Nucleus accumbens (tissue), 56 donors: ENCODE measurements around the gene FMN2.

ENCODE experiments used
- DNase-seq, 56 donors: peaks; one replicate each; lab custom pipeline; 2025; lab: John Stamatoyannopoulos, UW

The FMN2 gene

DNA sequence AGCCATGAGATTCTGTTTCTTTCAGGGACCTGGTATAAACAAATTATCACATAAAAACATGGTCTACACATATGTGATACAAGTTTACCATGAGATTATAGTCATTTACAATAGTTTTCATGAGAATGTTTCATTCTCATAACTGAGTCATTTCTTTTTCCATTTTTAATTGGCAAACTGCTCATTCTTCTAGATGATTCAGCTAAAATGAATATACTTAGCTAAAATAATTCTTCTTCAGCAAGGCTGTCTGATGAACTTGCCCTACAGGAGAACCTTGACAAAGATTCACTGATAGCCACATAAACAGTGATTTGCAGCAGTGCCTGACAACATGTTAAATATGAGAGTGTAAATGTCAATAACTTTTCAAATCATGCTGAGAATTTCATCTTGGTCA is 253.2 kb downstream of the FMN2 start:
- no peak for DNase-seq

DNA sequence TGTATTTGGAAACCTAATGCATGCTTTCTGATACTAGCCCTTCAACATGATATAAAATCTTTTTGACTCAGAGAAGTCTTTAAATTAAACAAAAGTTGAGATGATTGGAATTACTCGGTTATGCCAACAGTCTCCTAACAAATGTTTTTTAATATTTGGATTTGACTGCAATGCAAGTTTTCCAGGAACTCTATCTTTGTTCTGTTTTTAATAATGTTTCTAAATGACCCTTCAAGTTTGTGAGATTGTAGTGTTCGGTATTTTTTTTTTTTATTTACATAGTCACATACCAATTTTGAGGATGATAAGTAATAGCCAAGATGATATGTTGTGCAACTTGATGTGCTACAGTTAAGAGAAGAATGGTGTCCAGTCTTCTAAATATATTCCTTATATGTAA is 258.0 kb downstream of the FMN2 start:
- DNase-seq: no peak

DNA sequence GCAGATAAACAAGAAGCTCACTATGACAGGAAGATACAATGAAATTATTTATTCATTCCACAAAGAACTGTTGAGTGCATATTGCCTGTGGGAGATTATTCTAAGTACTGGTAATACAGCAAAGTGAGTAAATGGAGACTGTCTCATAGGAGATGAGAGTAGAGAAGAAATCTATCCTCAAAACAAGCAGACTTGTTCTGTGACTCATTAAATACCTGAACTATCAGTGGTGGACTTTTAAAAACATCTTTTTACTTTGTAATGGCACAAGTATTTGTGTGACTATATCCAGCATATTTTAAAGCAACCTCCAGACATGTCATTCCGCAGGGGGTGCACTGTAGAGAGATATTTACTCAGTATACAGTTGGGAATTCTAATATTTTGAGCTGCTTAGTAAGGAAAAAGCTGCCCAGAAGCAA is 259.2 kb downstream of the FMN2 start:
- DNase-seq: no peak

DNA sequence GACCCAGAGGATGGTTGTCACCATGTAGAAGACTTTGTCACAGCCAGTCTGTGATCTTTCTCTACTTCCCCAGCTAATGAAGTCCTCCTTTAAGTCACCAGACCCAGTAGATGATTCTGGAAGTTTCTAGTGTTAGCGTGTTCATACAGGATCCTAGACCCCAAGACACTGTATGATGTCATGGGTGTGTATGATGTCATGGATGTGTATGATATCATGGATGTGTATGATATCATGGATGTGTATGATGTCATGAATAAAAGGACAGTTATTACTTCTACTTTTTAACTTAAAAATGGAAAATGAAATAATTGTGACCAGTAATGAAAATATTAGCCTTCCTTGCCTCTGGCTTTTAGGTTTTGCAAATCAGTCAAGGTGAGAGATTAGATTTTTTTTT is 260.0 kb downstream of the FMN2 start:
- no peak for DNase-seq

DNA sequence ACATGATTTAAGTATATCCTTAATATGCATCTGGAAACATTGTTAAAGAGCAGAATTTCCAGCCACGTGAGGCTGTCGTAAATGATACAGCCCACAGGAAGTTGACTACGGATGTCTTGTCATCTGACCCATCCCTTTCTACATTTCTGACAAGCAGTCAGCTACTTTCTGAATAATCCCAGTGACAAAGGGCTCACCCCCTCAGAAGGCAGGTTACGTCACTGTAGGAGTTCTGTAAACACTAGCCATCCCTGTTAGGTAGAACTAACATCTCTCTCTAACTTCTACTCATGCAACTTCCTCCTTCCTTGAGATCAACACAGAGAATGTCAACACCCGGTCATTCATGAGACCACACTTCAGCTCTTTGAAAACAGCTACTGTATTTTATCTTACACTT is 261.1 kb downstream of the FMN2 start:
- DNase-seq: no peak

DNA sequence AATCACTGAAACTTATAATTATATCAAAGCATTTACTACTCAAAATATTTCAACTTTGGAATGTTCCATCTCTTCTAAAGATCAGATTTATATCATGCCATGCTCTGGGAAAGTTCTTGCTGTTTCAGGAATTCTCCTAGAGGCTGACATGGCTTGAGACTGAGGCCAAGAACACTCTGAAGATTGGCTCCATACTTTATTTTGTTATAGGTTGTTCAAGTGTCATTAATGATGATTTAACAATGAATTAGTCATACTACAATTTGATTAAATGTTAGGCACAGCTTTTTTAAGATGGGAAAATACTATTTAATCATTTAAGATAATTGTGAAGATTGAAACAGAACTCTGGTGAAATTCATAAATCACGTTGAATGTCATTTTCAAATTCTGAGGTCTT is 264.9 kb downstream of the FMN2 start:
- no peak for DNase-seq

DNA sequence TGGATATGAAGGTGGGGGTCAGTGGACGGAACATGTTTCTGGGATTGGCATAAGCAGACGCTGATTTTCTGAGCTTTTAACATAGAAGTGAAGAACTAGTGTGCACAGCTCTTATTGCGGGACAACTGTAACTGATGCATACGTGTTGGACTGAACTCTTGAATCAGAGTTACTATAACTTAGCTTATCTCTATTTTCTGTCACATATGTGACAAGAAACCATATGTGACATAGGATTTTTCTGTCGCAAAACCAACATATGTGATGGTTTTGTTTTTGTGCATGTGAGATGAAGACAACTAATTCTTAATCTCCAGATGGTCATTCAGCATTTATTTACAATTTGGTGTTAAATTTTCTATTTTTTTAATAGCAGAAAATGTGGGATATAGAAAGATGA is 270.4 kb downstream of the FMN2 start:
- no peak for DNase-seq

DNA sequence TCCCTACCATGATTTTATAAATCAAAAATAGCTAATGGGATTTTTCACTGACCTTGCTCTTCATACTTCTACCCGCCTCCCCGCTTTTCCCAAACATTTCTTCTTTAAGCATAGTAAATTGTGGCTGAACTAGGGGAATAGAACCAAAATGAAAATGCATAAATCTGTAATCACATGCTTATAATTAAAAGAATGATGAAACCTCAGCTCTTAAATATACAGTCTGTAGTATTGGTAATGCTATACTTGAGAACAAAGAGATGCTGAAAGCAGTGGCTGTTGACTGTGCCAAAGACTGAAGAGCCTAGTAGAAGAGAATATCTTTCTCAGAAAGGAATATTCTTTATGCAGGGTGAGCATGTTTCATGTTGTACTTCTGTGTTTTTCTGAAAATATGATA is 271.1 kb downstream of the FMN2 start:
- no peak for DNase-seq

DNA sequence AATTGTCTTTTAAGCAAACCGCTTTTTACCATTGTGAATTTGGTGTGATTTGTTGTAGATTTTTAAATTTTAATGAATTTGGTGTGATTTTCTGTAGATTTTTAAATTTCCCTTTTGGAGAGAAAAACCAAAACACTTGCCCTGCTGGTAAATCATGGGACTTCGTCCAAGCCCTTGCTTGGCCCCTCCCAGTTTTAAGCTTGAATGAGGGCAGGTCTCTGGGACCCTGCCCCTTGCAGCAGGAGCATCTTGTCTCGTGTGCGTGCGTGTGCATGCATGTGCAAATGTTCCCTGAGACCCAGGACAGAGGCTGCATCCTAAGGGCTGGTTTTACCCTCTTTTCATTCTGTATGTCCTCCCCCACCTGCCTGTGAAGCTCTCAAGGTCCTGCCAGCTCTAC is 271.6 kb downstream of the FMN2 start:
- DNase-seq: no peak

DNA sequence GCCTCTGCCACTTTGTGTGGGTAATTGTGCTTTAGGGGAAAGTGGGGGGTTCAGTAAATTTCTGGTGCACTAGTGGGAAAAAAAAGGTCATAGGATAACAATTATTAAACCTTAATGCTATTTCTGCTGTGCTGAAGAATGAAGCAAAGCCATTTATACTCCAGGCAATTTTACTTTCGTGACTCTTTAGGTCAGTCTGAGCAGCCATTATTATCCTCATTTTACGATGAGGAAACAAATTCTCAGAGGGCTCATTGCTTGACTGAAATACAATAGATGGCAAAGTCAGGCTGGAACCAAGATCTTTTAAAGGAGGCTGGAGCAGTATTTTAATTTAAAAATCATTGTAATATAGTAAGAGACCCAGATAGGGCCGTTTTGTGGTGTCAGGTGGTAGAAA is 272.2 kb downstream of the FMN2 start:
- DNase-seq: no peak

DNA sequence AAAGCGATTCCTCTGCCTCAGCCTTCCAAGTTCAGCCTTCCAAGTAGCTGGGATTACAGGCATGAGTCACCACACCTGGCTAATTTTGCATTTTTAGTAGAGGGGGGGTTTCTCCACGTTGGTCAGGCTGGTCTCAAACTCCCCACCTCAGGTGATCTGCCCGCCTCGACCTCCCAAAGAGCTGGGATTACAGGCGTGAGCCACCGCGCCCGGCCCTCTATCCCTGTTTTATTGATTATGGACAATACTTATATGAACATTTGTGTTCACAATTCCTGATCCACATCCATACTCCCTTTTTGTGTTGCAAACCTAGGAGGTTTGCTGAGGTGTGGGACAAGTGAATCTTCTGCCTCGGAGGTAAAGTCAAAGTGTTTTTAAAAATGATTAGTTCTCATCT is 275.0 kb downstream of the FMN2 start:
- DNase-seq: no peak

DNA sequence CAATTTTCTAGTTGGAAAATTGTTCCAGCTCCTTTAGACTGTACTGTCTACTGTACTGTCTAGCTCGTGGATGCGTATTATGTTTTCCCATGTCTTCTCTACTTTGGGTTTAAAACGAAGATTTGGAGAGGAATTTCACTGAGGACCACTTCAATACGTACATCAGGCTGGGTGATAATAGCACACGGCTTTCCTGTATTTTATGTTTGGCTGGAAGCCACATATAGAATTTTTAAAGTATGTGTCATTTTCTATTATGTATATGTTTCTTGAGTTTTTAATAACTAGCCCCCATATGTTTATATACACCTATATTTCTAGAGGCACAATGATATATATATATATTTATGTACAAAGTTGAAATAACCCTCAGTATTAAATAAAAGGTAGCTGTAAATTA is 293.9 kb downstream of the FMN2 start:
- no peak for DNase-seq

DNA sequence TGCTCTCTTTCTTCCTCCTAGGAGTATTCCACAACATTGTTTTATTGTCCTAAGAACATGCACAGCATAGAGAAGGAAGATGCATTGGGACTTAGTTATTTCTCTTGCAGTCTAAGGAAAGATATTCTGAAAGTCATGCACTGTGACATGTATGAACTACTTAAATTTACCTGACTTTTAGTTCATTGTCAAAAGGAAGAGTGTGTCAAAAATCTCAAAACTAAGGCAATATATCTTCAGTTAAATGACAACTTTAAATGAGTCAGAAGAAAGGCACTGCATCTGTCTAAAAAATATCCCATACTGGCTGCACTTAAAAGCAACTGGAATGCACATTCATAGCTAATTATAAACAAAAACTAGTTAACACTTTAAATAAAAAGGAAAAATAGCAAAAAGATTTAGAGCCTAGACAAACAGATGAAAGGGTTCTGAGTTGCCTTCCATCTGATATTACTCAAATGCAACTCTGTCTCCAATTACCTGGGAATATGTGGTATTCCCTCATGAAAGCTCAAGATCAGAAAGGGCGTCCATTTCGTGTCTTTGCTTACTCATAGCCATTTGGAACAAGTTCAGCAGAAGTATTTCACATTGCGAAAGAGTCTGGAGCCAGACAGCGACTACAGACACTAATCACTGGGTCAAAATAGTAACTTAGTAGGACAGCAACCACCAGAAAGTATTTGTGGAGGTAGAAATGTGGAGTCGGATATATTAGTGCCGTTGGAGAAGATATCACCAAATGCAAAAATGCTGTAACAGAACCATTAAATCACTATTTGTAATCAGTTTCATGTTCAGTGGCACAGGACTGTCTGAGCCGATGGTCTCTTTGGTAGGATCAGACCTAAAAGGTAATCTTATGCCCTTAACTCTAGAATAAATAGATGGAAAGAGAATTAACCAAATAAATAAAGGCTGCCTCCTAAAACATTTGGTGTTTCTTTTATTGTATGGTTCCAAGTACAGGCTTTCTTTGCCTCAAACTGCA is 294.6 kb downstream of the FMN2 start:
- no peak for DNase-seq

DNA sequence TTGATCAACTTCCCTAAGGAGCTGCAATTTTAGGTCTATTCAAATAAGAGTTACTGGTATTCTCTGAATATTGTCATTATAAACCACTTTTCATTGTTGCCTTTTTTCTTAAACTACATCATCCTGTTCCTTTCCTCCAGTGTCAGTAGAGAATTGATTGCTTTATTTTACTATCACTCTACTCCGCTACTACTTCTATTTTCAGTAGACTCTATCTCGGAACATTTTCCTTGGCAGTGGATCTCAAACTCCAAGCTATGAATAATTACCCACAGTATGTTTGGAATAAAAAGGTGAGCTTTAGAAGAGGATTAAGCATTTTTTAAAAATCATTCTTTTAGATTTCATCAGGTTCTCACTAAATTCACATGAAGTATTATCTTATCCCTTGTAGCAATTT is 295.4 kb downstream of the FMN2 start:
- no peak for DNase-seq

DNA sequence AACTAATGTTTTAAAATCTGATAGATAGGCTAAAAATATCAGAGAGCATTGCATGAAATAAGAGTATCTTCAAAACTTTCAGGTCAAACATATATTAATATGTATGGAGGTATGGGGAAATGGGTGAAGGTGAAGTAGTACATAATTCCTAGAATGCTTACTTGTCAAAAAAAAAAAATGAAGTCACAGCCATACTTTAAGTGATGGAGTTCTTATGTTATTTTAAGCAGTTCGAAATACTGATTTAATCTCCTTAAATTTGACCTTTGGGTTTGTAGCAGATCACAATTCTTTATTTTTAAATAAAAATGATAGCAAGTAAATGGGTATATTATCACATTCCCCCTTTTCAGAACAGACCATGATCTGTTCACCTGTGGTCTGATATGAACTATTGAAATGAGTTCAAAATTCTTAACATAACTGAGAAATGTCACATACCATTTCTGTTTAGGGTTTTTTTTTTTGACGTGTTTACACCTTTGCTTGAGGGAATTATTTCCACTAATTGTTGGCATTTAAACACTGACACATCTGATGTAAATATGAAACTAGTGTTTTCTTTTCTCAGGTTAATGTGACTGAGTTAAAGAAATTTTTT is 300.1 kb downstream of the FMN2 start:
- DNase-seq: no peak

DNA sequence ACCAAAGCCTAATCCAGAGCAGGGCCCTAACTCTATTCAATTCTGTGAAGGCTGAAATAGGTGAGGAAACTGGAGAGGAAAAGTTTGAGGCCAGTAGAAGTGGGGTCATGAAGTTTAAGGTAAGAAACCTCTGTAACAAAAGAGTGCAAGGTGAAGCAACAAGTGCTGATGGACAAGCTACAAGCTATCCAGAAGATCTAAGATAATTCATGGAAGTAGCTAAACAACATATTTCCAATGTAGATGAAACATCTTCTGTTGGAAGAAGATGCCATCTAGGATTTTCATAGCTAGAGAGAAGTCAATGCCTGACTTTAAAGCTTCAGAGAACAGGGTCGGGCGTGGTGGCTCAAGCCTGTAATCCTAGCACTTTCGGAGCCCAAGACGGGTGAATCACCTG is 302.7 kb downstream of the FMN2 start:
- DNase-seq: no peak

DNA sequence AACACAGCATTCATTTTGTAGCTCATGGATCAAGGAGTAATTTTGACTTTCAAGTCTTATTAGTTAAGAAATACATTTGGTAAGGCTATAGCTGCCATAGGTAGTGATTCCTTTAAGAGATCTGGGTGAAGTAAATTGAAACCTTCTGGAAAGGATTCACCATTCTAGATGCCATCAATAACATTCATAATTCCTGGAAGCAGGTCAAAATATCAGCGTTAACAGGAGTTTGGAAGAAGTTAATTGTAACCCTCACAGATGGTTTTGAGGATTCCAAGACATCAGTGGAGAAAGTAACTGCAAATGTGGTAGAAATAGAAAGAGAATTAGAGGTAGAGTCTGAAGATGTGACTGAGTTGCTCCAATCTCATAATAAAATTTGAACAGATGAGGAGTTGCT is 303.7 kb downstream of the FMN2 start:
- DNase-seq: no peak

DNA sequence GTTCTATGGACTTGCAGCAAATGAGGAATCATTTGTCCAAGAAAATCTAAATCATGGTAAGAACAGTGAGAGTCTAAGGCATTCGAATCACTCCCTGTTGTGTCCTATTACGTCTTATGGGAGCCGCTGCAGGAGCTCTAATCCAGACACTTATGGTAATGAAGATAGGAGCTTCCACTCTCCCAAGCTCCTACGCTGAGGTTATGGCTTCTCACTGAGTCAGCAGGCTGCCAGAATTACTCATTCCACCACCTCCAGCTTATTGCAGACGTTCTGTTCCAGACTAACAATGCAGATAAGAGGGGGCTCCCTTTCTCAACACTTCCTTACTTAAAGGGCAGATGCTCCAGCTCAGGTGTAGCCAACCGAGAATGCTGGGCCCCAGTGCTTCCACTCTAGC is 307.7 kb downstream of the FMN2 start:
- peak in 34 of 56 donors; percentile 2 to 74 (median 31) for DNase-seq

DNA sequence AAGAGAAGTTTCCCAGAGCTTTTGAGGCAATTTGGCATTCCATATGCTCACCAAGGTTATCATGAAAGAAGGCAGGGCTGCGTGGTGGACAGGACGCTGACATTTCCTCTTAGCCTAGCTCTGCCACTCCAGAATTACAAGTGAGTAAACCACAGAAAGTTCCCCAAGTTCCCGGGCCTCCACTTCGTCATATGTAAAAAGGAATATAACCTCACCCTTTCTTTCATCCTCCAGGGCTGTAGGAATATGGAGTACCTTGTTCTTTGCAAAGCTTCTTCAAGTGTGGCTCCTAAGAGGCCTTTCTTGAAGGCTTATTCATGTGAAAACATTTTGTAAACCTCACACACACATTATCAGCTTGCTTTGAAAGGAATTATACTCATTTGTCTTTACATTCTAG is 310.0 kb downstream of the FMN2 start:
- DNase-seq: no peak

DNA sequence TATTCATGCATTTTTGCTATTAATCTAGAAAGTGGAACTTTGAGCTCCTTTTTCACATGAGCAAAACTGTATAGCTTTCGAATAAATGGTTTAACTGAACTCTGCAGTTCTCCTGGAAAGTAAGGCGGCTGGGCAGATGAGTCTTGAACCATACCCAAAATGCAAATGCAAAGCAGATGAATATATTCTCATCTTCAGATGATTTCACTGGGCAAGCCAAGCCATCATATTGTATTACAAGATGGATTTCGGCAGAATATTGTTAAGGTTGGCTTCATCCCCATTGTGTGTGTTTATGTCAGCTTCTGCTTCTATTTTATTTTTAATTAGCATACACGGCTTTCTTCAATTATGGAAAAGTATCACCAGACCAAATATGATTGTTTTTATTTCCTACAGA is 310.6 kb downstream of the FMN2 start:
- DNase-seq: no peak

DNA sequence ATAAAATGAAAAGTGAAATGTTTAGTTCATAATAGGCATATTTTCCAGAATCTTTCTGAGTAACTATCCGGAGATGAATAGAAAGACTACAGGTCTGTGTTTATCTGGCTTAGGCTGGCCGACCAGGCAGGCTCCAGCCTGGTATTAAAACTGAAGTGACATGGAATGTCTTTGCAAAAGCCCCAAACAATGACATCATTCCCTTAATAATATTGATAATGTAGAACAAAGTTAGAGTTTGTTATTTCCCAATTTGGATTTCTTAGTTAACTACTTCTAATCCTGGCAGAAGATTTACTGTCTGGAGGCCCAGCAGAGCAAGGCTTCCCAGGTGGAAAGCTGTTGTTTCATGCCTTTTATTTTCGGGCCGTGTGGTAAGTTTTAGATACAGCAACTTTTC is 312.6 kb downstream of the FMN2 start:
- no peak for DNase-seq

DNA sequence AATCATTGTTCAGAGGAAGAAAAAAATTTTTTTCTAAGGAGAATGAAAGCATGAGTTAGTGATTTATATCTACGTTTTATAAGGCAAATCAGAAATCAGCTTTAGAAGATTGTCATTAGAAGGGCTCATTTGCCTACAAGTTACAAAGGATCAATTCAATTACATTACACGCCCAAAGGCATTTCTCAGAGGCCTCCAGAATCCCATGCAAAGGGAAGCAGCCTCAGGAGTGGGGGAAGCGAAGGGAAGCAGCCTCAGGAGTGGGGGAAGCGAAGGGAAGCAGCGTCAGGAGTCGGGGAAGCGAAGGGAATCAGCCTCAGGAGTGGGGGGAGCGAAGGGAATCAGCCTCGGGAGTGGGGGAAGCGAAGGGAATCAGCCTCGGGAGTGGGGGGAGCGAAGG is 314.1 kb downstream of the FMN2 start:
- DNase-seq: no peak
